Body of pancreas (tissue), 4 donors: ENCODE measurements around the gene CYTH1. TPM values are rescaled to one million over a fixed set of nuclear protein-coding genes. Genes with fewer than 3 reads are reported as not detected.
A peak's percentile ranks its signal among the peaks of the same experiment; 100 is the strongest.

ENCODE experiments used
- ATAC-seq: fragments of 150-250 bp; one replicate; pipeline ENCODE4 v1.9.1; 2016
- DNase-seq, 4 donors: peaks; one replicate each; pipeline ENCODE4 v3.0.0-alpha.2; 2019
- H3K27ac ChIP-seq, 4 donors: fragments of 200-600 bp; sonication (generic); 1 replicate in 3 of 4; 2 replicates in 1 of 4; pipeline versions ENCODE4 v1.5.1 to v1.6.1; 2016 to 2019; ENCODE audit warnings: mild to moderate bottlenecking in 1 of 4, mixed read lengths in 1 of 4, moderate library complexity in 1 of 4
- H3K27me3 ChIP-seq, 2 donors: fragments of 200-600 bp; sonication (generic); one replicate each; pipeline ENCODE4 v1.6.0; 2016; ENCODE audit warnings: mild to moderate bottlenecking in 1 of 2
- H3K36me3 ChIP-seq, 2 donors: fragments of 200-600 bp; sonication (generic); replicated peaks in 1 of 2; 2 replicates each; pipeline ENCODE4 v1.5.1; 2016; ENCODE audit warnings: low read depth in 2 of 2; ENCODE audit not compliant: insufficient read depth in 1 of 2
- H3K4me1 ChIP-seq: fragments of 200-600 bp; sonication (generic); one replicate; pipeline ENCODE4 v1.6.0; 2016
- H3K4me3 ChIP-seq, 2 donors: fragments of 200-600 bp; sonication (generic); 1 replicate in 1 of 2; 2 replicates in 1 of 2; pipeline ENCODE4 v1.5.1; 2016 to 2019
- H3K9me3 ChIP-seq, 3 donors: fragments of 200-600 bp; sonication (generic); 1 replicate in 2 of 3; 2 replicates in 1 of 3; pipeline ENCODE4 v1.5.1; 2016
- POLR2A ChIP-seq, 3 donors: fragments of 450-650 bp; IDR thresholded peaks; one replicate each; pipeline ENCODE4 v1.6.1; 2016; ENCODE audit warnings: antibody characterized with exemption in 3 of 3, mild to moderate bottlenecking in 2 of 3
- WGBS, 2 donors: methylation state at CpG; one replicate each; pipeline ENCODE4 v1.1.5; 2017; 5-methylcytosine and 5-hydroxymethylcytosine counted together
- intact Hi-C: fragments of 100-400 bp; cut with DNase I; formaldehyde crosslinking; loops from one replicate; pipeline ENCODE4 v1.15.1; 2023
- total RNA-seq, 2 donors: library from RNA; depleted of rRNA; stranded (reverse); fragments of >200 nt; gene quantifications; one replicate each; pipeline ENCODE4 v1.1.0, GENCODE V29; 2016
- TF ChIP-seq, protein P1 (sequence below), 7 experiments: fragments of 450-650 bp in 4 of 7; fragments of 200-600 bp in 3 of 7; sonication (generic) in 3 of 7; IDR thresholded peaks; one replicate each; pipeline ENCODE4 v1.5.1; 2016 to 2019; ENCODE audit warnings: antibody characterized with exemption in 7 of 7

CYTH1 gene, protein sequence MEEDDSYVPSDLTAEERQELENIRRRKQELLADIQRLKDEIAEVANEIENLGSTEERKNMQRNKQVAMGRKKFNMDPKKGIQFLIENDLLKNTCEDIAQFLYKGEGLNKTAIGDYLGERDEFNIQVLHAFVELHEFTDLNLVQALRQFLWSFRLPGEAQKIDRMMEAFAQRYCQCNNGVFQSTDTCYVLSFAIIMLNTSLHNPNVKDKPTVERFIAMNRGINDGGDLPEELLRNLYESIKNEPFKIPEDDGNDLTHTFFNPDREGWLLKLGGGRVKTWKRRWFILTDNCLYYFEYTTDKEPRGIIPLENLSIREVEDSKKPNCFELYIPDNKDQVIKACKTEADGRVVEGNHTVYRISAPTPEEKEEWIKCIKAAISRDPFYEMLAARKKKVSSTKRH
- 10 to 100 TPM; 32.2 to 60.6 TPM for total RNA-seq

DNA sequence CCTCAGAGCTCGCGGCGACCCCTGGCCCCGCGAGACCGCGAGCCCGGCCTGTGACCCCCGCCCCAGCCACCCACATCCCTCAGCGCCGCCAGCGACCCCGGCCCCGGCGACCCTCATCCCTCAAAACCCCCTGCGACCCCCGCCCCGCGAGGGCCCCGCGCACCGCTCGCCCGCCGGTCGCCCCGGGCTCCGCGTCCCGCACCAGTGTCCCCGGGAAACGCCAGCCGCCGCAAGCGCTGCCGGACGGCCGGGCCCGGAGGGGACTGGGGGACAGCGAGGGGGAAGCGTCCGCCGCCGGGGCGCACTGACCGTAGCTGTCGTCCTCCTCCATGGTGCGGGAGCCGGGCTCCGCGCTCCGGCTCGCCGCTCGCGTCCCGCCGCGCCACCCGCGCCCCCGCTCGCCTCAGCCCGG is at the start of gene CYTH1:
TSS of gene CYTH1 (minus strand) at position 381 of the 412 bp plus-strand sequence. CDS start at position 331, 50 bp downstream.
- Histone ChIP-seq H3K27me3 (no peaks in the 10 kb centered on the region), H3K4me1 (peaks cover 29% of the 10 kb centered on the region), H3K9me3 (no peaks in the 10 kb centered on the region), H3K27ac (peak within 1 kb of the TSS; percentile 94 to 99 (median 98)), H3K36me3 (no peaks in the 10 kb centered on the region), H3K4me3 (peak within 1 kb of the TSS; percentile 81 to 97)
- intact Hi-C loops = no loop called here
- DNase-seq (no peak), ATAC-seq (no peak)
- TF ChIP-seq, protein P1, sequence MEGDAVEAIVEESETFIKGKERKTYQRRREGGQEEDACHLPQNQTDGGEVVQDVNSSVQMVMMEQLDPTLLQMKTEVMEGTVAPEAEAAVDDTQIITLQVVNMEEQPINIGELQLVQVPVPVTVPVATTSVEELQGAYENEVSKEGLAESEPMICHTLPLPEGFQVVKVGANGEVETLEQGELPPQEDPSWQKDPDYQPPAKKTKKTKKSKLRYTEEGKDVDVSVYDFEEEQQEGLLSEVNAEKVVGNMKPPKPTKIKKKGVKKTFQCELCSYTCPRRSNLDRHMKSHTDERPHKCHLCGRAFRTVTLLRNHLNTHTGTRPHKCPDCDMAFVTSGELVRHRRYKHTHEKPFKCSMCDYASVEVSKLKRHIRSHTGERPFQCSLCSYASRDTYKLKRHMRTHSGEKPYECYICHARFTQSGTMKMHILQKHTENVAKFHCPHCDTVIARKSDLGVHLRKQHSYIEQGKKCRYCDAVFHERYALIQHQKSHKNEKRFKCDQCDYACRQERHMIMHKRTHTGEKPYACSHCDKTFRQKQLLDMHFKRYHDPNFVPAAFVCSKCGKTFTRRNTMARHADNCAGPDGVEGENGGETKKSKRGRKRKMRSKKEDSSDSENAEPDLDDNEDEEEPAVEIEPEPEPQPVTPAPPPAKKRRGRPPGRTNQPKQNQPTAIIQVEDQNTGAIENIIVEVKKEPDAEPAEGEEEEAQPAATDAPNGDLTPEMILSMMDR (IDR thresholded peaks at IDR 0.05) = no peak
- no peak for TF ChIP-seq POLR2A (IDR thresholded peaks at IDR 0.05)
- WGBS, 2 donors = 0% methylated on average over 20 to 52 of the region's 64 CpGs

DNA sequence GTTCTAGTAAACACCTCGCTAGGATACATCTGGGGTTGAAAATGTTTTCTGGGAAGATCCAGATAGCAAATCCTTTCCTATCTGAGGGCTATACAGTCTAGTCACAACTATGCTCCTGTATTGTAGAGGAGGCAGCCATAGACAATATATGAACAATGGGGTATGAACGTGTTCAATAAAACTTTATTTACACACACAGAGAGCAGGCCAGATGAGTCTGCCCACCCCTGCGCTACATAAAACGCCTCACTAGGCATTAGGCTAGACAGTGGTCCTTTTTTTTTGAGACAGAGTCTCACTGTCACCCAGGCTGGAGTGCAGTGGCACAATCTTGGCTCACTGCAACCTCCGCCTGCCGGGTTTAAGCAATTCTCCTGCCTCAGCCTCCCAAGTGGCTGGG is 47.4 kb upstream of the CYTH1 start:
- Histone ChIP-seq H3K27ac (no peak overlapping the region), H3K9me3 (no peaks in the 10 kb centered on the region), H3K4me3 (no peak overlapping the region), H3K4me1 (no peaks in the 10 kb centered on the region), H3K36me3 (peaks cover 3 to 50% of the 10 kb centered on the region in 2 donors), H3K27me3 (no peaks in the 10 kb centered on the region)
- ATAC-seq (no peak), DNase-seq (no peak)
- WGBS, 2 donors = 94% methylated on average over 6 of the region's 6 CpGs
- TF ChIP-seq POLR2A (IDR thresholded peaks at IDR 0.05) = no peak
- intact Hi-C loops = no loop called here

DNA sequence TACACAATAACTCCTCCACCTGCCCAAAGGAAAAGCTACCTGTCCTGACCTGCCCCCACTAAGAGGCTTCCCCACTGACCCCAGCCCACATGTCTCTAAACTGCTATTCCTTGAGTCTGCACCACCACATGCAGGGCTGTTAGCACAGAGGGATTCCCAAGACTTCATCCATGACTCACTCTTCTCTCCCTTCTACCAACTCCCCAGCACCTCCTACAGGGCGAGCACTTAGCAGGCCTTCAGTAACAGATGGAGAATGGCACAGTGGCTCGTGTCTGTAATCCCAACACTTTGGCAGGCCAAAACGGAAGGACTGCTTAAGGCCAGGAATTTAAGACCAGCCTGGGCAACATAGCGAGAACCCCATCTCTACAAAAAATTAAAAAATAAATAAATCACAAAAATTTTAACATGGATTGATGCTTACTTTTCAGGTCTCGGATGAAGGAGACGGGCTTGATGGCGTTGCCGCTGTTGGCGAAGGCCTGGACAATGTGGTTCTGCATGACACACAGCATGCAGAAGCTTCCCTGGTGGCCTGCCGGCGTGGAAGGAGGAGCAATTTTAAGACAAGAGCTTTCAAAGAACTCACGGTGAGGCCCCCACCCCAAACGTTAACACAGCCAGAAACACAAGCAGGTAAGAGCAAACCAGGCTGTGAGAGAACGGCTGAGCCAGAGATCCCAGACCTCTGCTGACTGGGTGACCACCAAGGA is 46.6 kb upstream of the CYTH1 start:
- peaks cover 10 to 42% of the 10 kb centered on the region in 2 donors for H3K36me3 ChIP-seq
- no peak overlapping the region for H3K4me3 ChIP-seq
- H3K9me3 ChIP-seq = no peaks in the 10 kb centered on the region
- intact Hi-C loops = no loop called here
- no peak for DNase-seq
- H3K27me3 ChIP-seq = no peaks in the 10 kb centered on the region
- 89 to 93% methylated on average over 14 of the region's 14 CpGs for WGBS, 2 donors
- H3K4me1 ChIP-seq = no peaks in the 10 kb centered on the region
- ATAC-seq = no peak
- no peak overlapping the region for H3K27ac ChIP-seq
- no peak for TF ChIP-seq POLR2A (IDR thresholded peaks at IDR 0.05)
- TF ChIP-seq, protein P1 (IDR thresholded peaks at IDR 0.05) = no peak

DNA sequence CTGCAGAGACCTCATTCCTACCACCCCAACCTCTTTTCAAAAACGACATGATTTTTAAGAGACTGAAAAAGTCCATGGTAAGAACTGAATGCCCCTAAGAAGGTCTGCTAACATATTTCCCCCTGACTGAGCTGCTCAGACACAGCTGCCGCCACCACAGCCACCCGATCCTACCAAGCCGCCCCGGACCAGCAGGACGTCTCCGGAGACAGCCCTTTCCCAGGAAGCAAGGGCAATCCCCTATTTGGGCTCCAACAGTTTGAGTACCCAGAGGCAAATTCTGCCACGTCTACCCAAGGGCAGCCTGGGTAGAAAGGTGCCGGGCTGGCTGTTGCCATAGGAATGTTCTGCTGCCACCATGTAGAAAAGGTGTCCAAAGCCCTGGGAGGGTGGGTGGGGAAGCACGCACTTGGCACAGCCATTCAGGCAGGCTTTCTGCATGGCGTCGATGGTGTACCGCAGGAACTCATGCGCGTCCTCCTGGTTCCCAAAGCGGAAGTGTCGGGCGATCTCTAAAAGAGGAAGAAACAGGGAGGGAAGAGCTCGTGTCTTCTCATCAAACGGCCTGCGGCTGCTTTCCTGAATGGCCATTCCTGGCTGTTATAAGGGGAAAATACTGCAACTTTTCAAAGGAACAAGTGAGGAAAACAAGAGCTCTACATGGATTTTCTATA is 44.9 kb upstream of the CYTH1 start:
- H3K27ac ChIP-seq = peak overlapping the region in 1 of 4 donors; percentile 12
- 88 to 92% methylated on average over 14 to 21 of the region's 21 CpGs for WGBS, 2 donors
- ATAC-seq = no peak

More for the DNA sequence above, 44.9 kb upstream of the CYTH1 start:
- peak in 1 of 4 donors; percentile 53 for DNase-seq
- intact Hi-C loops = no loop called here
- H3K27me3 ChIP-seq = no peaks in the 10 kb centered on the region
- peaks cover 6 to 38% of the 10 kb centered on the region in 2 donors for H3K36me3 ChIP-seq
- H3K4me1 ChIP-seq = no peaks in the 10 kb centered on the region
- TF ChIP-seq POLR2A (IDR thresholded peaks at IDR 0.05) = no peak
- TF ChIP-seq, protein P1 (IDR thresholded peaks at IDR 0.05) = no peak
- H3K9me3 ChIP-seq = no peaks in the 10 kb centered on the region
- H3K4me3 ChIP-seq = no peak overlapping the region
